HG03378 (cell line): ENCODE results near the gene XRCC3.

Source experiments
- ATAC-seq: cut with Tn5 transposase; IDR thresholded peaks from one replicate; pipeline ENCODE4 v1.9.1; 2021; ENCODE audit warnings: mild to moderate bottlenecking, moderate library complexity; ENCODE audit not compliant: unreplicated experiment

The XRCC3 gene

GRCh38 chr14:103707329-103708263, 7.7 kb downstream of the XRCC3 start:
- ATAC-seq, result no peak

DNA sequence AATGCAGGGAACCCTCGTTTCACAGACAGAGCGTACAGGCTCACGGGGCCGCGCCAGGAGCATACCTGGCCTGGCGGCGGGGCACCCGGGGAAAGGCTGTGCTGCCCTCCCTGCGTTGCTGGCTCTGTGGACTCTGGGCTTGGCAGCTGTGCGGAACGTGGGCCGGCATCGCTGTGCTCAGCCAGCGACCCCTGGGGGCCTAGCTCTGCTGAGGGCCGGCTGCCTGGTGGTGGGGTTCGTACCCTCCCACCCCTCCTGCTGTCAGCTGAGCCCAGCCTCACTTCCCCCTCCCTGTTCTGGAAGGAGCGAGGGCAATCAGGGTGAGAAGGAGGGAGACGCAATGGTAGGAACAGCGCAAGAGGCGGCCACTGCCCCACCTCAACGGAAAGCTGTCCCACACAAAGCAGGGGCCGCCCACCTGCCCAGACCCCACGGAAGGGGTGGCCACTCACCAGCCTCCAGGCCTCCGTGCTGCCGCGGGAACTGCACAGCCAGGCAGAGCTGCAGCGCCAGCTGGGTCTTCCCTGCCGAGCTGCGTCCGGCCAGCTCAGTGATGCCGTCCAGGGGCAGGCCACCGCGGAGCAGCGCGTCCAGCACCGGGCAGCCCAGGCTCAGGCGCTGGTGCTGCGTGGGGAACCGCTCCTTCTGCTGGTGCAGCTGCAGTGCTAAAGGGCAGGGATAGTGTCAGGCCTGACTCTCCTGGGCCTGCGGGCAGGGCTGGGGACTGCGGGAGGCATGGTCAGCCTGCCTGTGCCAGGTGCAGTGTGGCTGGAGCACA, 8.5 kb downstream of the XRCC3 start:
- no peak for ATAC-seq

GRCh38 chr14:103705504-103706284, 9.6 kb downstream of the XRCC3 start:
- ATAC-seq, result no peak

- no peak for ATAC-seq
Measured at GRCh38 chr14:103705118-103705503, 10.1 kb downstream of the XRCC3 start.

DNA sequence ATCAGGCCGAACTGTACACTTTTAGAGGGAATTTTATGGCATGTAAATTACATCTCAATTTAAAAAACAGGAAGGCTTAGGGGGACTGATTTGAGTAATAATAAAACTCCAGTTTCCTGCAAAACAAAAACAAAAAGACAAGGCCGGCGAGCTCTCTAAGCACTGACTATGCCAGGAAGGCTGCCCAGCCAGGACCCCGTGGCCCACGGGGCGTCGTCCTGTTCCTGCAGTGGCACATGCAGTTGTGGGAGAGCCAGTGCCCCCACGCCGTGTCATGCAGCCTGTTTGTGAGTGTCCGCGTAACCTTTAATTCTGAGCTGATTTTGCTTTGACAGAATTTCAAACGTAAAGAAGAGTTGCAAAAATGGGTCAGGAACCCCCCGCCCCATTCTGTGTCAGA, 10.5 kb downstream of the XRCC3 start:
- no peak for ATAC-seq

- ATAC-seq, result no peak
Measured at GRCh38 chr14:103703433-103704385, 11.5 kb downstream of the XRCC3 start.

DNA sequence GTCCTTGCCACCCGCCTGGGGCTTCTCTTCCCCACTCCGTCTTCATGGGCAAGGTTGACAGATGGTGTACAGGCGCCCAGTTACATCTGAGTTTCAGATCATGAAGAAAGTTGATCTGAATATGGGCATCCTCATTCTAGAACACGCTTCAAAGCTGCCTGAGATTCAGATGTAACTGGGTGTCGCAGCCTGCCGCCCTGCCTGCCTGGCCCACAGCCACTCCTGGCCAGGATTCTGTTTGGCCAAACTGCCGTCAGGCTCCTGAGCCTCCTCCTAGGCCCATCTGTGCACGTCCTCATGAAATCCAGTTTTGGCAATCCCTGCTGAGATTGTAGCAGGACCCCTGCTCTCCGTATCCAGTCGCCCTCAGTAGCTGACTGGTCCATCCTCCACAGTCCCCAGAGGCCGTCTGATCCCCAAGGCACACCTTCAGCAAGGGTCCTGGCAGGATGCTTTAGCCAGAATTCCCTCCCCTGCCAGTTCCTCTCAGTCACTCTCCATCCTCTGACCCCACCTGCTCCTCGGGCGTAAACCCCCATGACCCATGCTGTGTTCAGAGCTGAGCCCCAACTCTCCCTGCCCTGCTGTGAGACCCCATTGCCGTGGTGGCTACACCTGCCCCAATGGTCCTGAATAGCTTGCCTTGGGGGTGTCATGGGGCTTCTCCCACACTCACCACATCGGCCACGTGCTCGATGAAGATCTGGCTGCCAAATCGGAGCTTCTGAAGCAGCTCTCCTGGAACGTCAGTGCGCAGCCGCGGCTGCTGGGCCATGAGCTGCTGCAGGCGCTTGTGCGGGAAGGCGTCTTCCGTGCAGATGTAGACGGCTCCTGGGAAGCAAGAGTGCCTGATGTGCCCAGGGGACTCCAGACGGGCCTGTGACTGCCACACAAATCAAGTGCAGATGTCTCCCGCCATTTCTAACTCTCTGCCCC, 12.5 kb downstream of the XRCC3 start:
- ATAC-seq, result no peak

GRCh38 chr14:103702095-103702494, 13.2 kb downstream of the XRCC3 start:
- no peak for ATAC-seq

DNA sequence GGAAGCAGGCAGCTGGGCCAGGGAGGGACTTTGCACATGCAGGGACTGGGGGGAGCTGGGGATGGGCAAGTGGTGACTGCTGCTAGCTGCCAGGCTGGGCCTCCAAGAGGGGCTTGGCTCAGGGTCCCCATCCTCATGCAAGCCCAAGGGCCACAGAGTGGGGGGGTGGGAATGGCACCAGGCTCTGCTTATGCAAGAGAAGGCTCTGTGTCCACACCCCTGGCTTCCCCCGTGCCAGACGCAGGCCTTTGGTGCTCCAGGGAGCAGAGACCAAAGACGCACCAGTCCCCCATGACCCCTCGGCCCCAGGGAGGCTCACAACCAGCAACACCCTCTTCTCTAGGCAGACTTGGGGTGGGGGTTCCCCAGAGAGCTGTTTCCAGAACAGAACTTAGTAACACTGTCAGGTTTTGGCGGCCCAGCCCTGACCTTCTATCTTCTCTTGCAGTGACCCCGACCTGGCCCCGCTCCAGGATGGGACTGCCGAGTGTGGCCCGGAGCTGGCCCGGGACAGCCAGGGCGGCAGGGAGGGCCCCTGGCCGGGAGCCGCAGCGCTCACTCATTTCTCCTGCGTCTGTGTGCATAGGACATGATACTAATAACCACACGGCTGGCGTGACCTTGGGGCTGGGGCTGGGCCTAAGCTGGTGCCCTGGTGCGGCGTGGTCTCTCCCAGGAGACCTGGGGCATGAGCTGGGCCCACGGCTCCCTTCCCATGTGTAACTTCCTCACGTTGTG, 14.3 kb downstream of the XRCC3 start:
- no peak for ATAC-seq

DNA sequence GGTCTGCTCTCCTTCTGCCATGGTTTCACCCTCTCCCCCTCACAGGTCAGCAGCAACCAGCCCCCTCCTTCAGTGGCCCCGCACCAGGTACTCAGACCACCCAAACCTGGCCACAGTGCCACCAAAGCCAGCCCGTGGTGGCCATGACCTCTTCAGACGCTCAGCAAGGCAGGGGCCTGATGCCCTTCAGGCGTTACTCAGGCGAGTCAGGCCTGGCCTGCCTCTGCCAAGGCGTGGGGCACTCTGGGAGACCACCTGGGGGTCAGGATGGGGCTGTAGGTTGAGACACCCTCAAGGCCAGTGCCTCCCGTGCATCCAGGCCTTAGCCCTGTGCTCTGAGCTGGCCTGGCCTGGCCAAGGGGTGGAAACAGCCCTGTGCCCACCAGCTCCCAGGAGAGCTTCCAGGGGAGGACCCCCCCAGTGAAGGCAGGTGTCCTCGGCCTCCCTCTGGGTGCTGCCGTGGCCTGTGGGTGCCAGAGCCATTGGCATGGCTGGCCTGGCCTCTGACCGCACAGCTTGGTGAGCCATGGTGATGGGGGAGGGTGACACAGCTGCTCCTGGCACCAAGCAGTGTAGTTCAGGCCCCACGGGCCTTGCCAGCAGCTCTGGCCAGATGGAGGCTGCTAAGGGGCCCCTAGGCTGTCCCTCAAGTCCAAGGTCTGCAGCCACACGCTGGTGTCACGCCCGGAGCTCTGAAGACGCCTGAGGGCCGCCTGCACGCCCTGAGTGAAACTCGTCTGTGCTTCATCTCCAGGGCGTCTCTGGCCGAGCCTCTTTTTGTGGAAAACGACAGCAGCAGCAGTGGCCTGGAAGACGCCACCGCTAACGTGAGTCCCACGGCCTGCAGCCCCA, 15.1 kb downstream of the XRCC3 start:
- ATAC-seq, result no peak

DNA sequence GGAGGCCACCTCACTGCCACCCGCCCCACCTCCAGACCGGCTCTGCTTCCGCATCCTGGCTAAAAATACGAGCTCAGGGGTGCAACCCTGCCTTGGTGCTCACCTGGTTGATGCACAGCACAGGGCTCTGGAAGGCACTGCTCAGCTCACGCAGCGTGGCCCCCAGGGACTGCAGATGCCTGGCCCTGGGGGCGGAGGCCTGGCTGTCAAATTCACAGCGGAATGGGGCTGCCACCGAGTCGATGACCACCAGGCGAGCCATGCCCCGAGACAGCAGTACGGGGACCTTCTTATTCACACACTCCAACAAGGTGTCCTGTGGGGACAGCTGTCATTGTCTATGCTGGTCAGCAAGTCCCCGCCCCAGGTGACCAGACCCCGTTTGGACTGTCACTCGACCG, 16.0 kb downstream of the XRCC3 start:
- ATAC-seq, result no peak

- no peak for ATAC-seq
Measured at GRCh38 chr14:103698380-103699260, 16.6 kb downstream of the XRCC3 start.

DNA sequence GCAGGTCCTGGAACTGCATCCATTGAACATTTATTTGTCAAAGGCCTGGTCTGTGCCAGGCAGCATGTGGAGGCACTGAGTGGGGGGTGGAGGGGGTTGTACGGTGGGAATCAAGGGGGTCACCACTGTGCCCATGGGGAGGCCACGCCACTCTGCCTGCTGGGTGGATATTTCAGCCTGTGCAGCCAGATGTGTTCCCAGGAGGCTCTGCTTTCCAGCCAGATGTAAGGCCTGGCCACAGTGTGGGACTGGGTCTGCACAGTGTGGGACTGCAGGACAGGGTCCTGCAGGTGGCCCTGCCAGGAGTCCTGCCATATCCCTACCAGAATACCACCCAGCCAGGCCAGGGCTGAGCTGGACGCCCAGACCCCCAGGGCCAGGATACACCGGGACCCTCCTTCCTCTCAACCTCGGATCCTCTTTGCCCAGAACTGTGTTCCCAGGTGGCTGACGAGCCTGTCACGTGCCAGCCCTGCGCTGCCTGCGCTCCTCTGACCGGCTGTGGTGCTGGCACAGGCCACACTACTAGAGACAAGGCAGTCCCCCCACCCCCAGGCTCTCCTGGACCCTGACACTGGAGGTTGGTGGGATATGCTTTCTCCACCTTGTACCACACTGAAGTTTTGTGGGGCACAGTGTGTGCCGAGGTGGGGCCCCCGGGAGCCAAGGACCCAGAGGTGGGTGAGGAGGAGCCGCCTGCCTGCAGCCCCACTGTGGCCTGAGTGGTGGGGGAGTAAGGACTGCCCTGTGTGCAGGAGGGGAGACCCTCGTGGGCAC, 17.5 kb downstream of the XRCC3 start:
- ATAC-seq, result no peak

DNA sequence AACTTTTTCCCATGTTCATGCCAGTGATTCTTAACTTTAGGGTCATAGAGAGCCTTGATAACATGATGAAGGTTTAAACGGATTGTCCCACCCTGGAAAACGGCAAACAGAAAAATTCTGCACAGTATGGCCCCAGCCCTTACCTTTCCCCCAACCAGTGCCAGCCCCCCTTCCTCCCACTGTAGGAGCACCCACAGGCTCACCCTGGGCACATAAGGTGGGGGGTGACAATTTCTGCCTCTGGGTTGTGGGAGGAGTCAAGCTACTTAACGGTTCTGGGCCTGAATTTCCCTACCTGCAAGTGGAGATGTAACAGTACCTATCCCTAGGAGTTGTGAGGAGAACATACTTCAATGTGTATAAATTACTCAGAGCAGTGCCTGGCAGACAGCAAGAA, 18.0 kb downstream of the XRCC3 start:
- ATAC-seq, result no peak

DNA sequence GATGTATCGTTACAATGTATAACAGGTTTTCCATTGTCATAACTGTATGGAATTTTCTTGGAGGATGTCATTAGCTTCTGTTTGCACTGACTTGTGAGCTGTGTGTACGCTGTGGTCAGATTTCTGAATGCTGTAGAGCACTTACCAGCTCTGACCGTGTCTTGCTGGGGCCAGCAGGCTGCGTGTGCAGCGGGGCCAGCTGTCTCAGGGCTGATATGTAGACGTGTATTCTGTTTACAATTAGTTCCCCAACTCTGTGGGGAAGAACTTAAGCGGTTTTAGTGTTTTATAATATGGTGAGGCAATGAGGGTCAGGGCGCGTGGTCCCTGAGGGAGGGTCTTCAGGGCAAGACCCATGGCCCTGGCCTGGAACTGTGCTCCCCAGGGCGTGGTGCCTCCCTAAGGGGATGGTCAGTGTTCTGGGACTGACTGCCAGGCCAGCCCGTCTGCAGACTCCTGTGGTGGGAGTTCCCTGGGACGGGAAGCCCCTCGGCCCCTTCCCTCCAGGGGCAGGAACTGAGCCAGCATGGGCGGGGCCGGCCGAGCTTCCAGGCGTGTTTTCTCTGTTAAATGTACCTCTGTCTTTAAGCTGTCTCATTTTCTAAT, 18.7 kb downstream of the XRCC3 start:
- ATAC-seq, result no peak
